ENCODE measurements around the gene MYO10.

Gene MYO10

DNA sequence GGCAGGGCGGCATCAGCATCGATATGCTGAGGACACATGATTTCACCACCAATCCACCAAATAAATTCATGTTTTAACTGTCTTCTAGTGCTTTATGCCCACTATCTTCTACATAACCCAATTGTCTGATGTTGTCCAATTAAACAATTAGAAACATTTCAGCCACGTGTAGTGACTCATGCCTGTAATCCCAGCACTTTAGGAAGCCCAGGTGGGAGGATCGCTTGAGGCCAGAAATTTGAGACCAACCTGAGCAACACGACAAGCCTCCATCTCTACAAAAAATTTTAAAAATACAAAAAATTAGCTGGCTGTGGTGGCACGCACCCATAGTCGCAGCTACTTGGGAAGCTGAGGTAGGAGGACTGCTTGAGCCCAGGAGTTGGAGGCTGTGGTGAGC lies 128.1 kb downstream of the MYO10 start:
- Histone ChIP-seq H3K9ac (ENCODE audit: insufficient read length, low read depth) (no peak overlapping the region), H3K9me3 (ENCODE audit: insufficient read depth, low read length) (no peaks in the 10 kb centered on the region), H3K4me1 (ENCODE audit: insufficient read depth, insufficient read length) (peaks cover 2% of the 10 kb centered on the region), H3K36me3 (ENCODE audit: insufficient read depth, insufficient read length, low read length) (no peaks in the 10 kb centered on the region), H3K27me3 (ENCODE audit: insufficient read depth, insufficient read length) (no peaks in the 10 kb centered on the region), H3K4me3 (ENCODE audit: insufficient read length, low read depth) (no peak overlapping the region)
- DNase-seq (ENCODE audit: low read depth, low spot score), result no peak
- TF ChIP-seq ZNF274 (IDR thresholded peaks at IDR 0.05; ENCODE audit: low read depth, low read length) (no peak), YY1 (IDR thresholded peaks at IDR 0.05; ENCODE audit: insufficient read depth, insufficient read length) (no peak), SUZ12 (IDR thresholded peaks at IDR 0.05; ENCODE audit: extremely low read depth, insufficient read depth, insufficient read length) (no peak)

GRCh38 chr5:16807547-16807864 lies 128.6 kb downstream of the MYO10 start:
- Histone ChIP-seq H3K36me3 (ENCODE audit: insufficient read depth, insufficient read length, low read length) (no peaks in the 10 kb centered on the region), H3K4me3 (ENCODE audit: insufficient read length, low read depth) (no peak overlapping the region), H3K4me1 (ENCODE audit: insufficient read depth, insufficient read length) (peaks cover 2% of the 10 kb centered on the region), H3K9ac (ENCODE audit: insufficient read length, low read depth) (no peak overlapping the region), H3K27me3 (ENCODE audit: insufficient read depth, insufficient read length) (no peaks in the 10 kb centered on the region), H3K9me3 (ENCODE audit: insufficient read depth, low read length) (no peaks in the 10 kb centered on the region)
- no peak for DNase-seq (ENCODE audit: low read depth, low spot score)
- TF ChIP-seq SUZ12 (IDR thresholded peaks at IDR 0.05; ENCODE audit: extremely low read depth, insufficient read depth, insufficient read length) (no peak), YY1 (IDR thresholded peaks at IDR 0.05; ENCODE audit: insufficient read depth, insufficient read length) (no peak)

GRCh38 chr5:16806711-16807546 lies 129.2 kb downstream of the MYO10 start:
- H3K27me3 ChIP-seq (ENCODE audit: insufficient read depth, insufficient read length), result no peaks in the 10 kb centered on the region
- no peaks in the 10 kb centered on the region for H3K4me1 ChIP-seq (ENCODE audit: insufficient read depth, insufficient read length)
- no peak overlapping the region for H3K4me3 ChIP-seq (ENCODE audit: insufficient read length, low read depth)
- H3K36me3 ChIP-seq (ENCODE audit: insufficient read depth, insufficient read length, low read length), result no peaks in the 10 kb centered on the region
- no peak for TF ChIP-seq SUZ12 (IDR thresholded peaks at IDR 0.05; ENCODE audit: extremely low read depth, insufficient read depth, insufficient read length)
- no peak overlapping the region for H3K9ac ChIP-seq (ENCODE audit: insufficient read length, low read depth)
- no peaks in the 10 kb centered on the region for H3K9me3 ChIP-seq (ENCODE audit: insufficient read depth, low read length)
- no peak for DNase-seq (ENCODE audit: low read depth, low spot score)

- Histone ChIP-seq H3K4me1 (ENCODE audit: insufficient read depth, insufficient read length) (no peaks in the 10 kb centered on the region), H3K27me3 (ENCODE audit: insufficient read depth, insufficient read length) (no peaks in the 10 kb centered on the region), H3K9me3 (ENCODE audit: insufficient read depth, low read length) (no peaks in the 10 kb centered on the region), H3K4me3 (ENCODE audit: insufficient read length, low read depth) (no peak overlapping the region), H3K9ac (ENCODE audit: insufficient read length, low read depth) (no peak overlapping the region), H3K36me3 (ENCODE audit: insufficient read depth, insufficient read length, low read length) (no peaks in the 10 kb centered on the region)
- TF ChIP-seq YY1 (IDR thresholded peaks at IDR 0.05; ENCODE audit: insufficient read depth, insufficient read length), result no peak
- no peak for TF ChIP-seq SUZ12 (IDR thresholded peaks at IDR 0.05; ENCODE audit: extremely low read depth, insufficient read depth, insufficient read length)
- TF ChIP-seq ZNF274 (IDR thresholded peaks at IDR 0.05; ENCODE audit: low read depth, low read length), result no peak
- no peak for DNase-seq (ENCODE audit: low read depth, low spot score)
Measured at GRCh38 chr5:16805486-16805885, 130.6 kb downstream of the MYO10 start.

DNA sequence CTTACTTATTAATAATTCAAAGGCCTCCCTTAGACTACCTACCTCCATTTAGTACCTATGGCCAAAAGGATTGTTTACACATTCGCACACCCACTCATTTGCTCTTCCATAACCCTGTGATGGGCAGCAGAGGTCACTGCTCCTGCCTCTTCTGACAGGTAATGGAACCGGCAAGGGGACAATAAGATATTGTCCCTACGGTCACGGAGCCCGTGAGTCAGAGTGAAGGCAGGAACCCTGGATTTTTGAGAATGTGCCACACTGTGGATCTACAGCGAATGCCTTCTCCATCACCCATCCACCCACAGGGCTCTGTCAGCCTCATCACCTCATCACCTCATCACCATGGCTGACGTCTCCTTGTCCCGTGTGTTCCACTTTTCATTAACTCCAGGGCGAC lies 132.3 kb downstream of the MYO10 start:
- no peak for TF ChIP-seq SUZ12 (IDR thresholded peaks at IDR 0.05; ENCODE audit: extremely low read depth, insufficient read depth, insufficient read length)
- no peak for TF ChIP-seq YY1 (IDR thresholded peaks at IDR 0.05; ENCODE audit: insufficient read depth, insufficient read length)
- TF ChIP-seq ZNF274 (IDR thresholded peaks at IDR 0.05; ENCODE audit: low read depth, low read length), result no peak
- Histone ChIP-seq H3K36me3 (ENCODE audit: insufficient read depth, insufficient read length, low read length) (no peaks in the 10 kb centered on the region), H3K4me3 (ENCODE audit: insufficient read length, low read depth) (no peak overlapping the region), H3K9me3 (ENCODE audit: insufficient read depth, low read length) (no peaks in the 10 kb centered on the region), H3K9ac (ENCODE audit: insufficient read length, low read depth) (no peak overlapping the region), H3K4me1 (ENCODE audit: insufficient read depth, insufficient read length) (no peaks in the 10 kb centered on the region), H3K27me3 (ENCODE audit: insufficient read depth, insufficient read length) (no peaks in the 10 kb centered on the region)
- DNase-seq (ENCODE audit: low read depth, low spot score), result no peak

GRCh38 chr5:16800477-16800876 lies 135.6 kb downstream of the MYO10 start:
- DNase-seq (ENCODE audit: low read depth, low spot score), result no peak
- Histone ChIP-seq H3K9ac (ENCODE audit: insufficient read length, low read depth) (no peak overlapping the region), H3K9me3 (ENCODE audit: insufficient read depth, low read length) (no peaks in the 10 kb centered on the region), H3K4me1 (ENCODE audit: insufficient read depth, insufficient read length) (no peaks in the 10 kb centered on the region), H3K27me3 (ENCODE audit: insufficient read depth, insufficient read length) (no peaks in the 10 kb centered on the region), H3K36me3 (ENCODE audit: insufficient read depth, insufficient read length, low read length) (no peaks in the 10 kb centered on the region), H3K4me3 (ENCODE audit: insufficient read length, low read depth) (no peak overlapping the region)
- TF ChIP-seq ZNF274 (IDR thresholded peaks at IDR 0.05; ENCODE audit: low read depth, low read length), result no peak
- no peak for TF ChIP-seq YY1 (IDR thresholded peaks at IDR 0.05; ENCODE audit: insufficient read depth, insufficient read length)
- no peak for TF ChIP-seq SUZ12 (IDR thresholded peaks at IDR 0.05; ENCODE audit: extremely low read depth, insufficient read depth, insufficient read length)

DNA sequence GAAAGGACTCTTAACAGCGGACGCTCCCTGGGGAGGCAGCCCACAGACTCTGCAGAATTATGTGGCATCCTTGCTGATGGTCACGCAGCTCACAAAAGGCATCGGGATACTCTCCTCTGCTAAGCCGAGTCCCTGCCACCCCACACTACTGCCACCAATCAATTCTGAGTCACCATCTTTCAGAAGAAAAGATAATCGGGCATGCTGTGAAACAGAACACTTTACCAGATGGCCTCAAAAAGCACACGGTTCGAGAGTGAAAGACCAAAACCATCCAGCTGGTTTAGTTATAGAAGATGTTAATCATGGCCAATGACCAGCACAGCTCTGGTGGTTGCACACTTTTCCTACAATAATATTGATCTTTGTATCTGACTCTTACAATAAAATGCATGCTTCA lies 136.3 kb downstream of the MYO10 start:
- H3K9me3 ChIP-seq (ENCODE audit: insufficient read depth, low read length), result no peaks in the 10 kb centered on the region
- H3K36me3 ChIP-seq (ENCODE audit: insufficient read depth, insufficient read length, low read length), result no peaks in the 10 kb centered on the region
- no peaks in the 10 kb centered on the region for H3K27me3 ChIP-seq (ENCODE audit: insufficient read depth, insufficient read length)
- no peak for DNase-seq (ENCODE audit: low read depth, low spot score)
- H3K4me1 ChIP-seq (ENCODE audit: insufficient read depth, insufficient read length), result no peaks in the 10 kb centered on the region
- TF ChIP-seq ZNF274 (IDR thresholded peaks at IDR 0.05; ENCODE audit: low read depth, low read length), result no peak
- no peak for TF ChIP-seq SUZ12 (IDR thresholded peaks at IDR 0.05; ENCODE audit: extremely low read depth, insufficient read depth, insufficient read length)
- no peak for TF ChIP-seq YY1 (IDR thresholded peaks at IDR 0.05; ENCODE audit: insufficient read depth, insufficient read length)
- H3K9ac ChIP-seq (ENCODE audit: insufficient read length, low read depth), result no peak overlapping the region
- H3K4me3 ChIP-seq (ENCODE audit: insufficient read length, low read depth), result no peak overlapping the region
